K562 (cell line): Measurements from ENCODE around the gene FBXO46. TPM values are rescaled to one million over a fixed set of nuclear protein-coding genes. Genes with fewer than 3 reads are reported as not detected.

Source experiments
- CREB1 ChIP-seq, 2 experiments: sonication (generic) in 1 of 2; formaldehyde crosslinking in 1 of 2; IDR thresholded peaks; 2 replicates each; pipeline versions ENCODE4 v1.6.1 to v1.8.0; 2012 to 2022; ENCODE audit warnings: inconsistent platforms in 1 of 2, mild to moderate bottlenecking in 1 of 2, missing genetic modification reagents in 1 of 2, moderate library complexity in 1 of 2
- CREB3L1 ChIP-seq: fragments of 450-650 bp; IDR thresholded peaks from 2 replicates; pipeline ENCODE4 v1.6.1; 2014; ENCODE audit warnings: low read depth, mild to moderate bottlenecking, moderate library complexity, borderline replicate concordance
- CTBP1 ChIP-seq: fragments of 450-650 bp; IDR thresholded peaks from 2 replicates; pipeline ENCODE4 v1.6.1; 2016; ENCODE audit warnings: borderline replicate concordance
- E2F4 ChIP-seq: sonication (generic); formaldehyde crosslinking; IDR thresholded peaks from 2 replicates; pipeline ENCODE4 v1.8.0; 2022; ENCODE audit warnings: mild to moderate bottlenecking, low read depth, missing genetic modification reagents
- ETV6 ChIP-seq, 3 experiments: fragments of 150-350 bp in 1 of 3; sonication (generic) in 1 of 3; formaldehyde crosslinking in 1 of 3; IDR thresholded peaks; 2 replicates each; pipeline versions ENCODE4 v1.6.1 to v1.8.0; 2014 to 2022; ENCODE audit warnings: borderline replicate concordance in 2 of 3, low read depth in 2 of 3, antibody characterized with exemption in 1 of 3, low read length in 1 of 3, mild to moderate bottlenecking in 1 of 3, missing genetic modification reagents in 1 of 3
- FOXK1 ChIP-seq: sonication (generic); formaldehyde crosslinking; IDR thresholded peaks from 2 replicates; pipeline ENCODE4 v1.8.0; 2022; ENCODE audit warnings: missing genetic modification reagents, mild to moderate bottlenecking, borderline replicate concordance
- HINFP ChIP-seq: fragments of 450-650 bp; conservative IDR thresholded peaks from 2 replicates; pipeline ENCODE4 v1.6.1; 2016; ENCODE audit warnings: missing genetic modification characterization, low read depth, mild to moderate bottlenecking, control low read depth, missing compliant biosample characterization
- HNRNPL ChIP-seq: fragments of 200-400 bp; formaldehyde crosslinking; IDR thresholded peaks from 2 replicates; pipeline ENCODE4 v1.6.1; 2017; ENCODE audit warnings: low read depth, mild to moderate bottlenecking, low read length
- MEIS2 ChIP-seq: fragments of 450-650 bp; IDR thresholded peaks from 2 replicates; pipeline ENCODE4 v1.6.1; 2014; ENCODE audit warnings: mild to moderate bottlenecking; ENCODE audit not compliant: partially characterized antibody
- PKNOX1 ChIP-seq: fragments of 450-650 bp; IDR thresholded peaks from 2 replicates; pipeline ENCODE4 v1.6.1; 2016
- POLR2B ChIP-seq: fragments of 450-650 bp; IDR thresholded peaks from 2 replicates; pipeline ENCODE4 v1.6.1; 2018; ENCODE audit warnings: low read depth; ENCODE audit not compliant: partially characterized antibody
- RBFOX2 ChIP-seq: fragments of 200-400 bp; formaldehyde crosslinking; IDR thresholded peaks from 2 replicates; pipeline ENCODE4 v1.6.1; 2017; ENCODE audit warnings: low read depth, mild to moderate bottlenecking, low read length, moderate library complexity
- THAP12 ChIP-seq: fragments of 250-450 bp; sonication (Bioruptor Pico); IDR thresholded peaks from 2 replicates; pipeline ENCODE4 v1.9.0; 2021; ENCODE audit warnings: mild to moderate bottlenecking, inconsistent platforms
- ZNF445 ChIP-seq: fragments of 250-450 bp; sonication (Bioruptor Pico); IDR thresholded peaks from 2 replicates; pipeline ENCODE4 v1.4.0; 2020; ENCODE audit warnings: low read depth, mild to moderate bottlenecking, moderate library complexity
- ZNF449 ChIP-seq: fragments of 250-450 bp; sonication (Bioruptor Pico); IDR thresholded peaks from 2 replicates; pipeline ENCODE4 v1.8.0; 2022; ENCODE audit warnings: moderate library complexity, mild to moderate bottlenecking, inconsistent platforms
- polyA plus RNA-seq, 8 experiments: library from polyadenylated mRNA; depleted of rRNA in 4 of 8; stranded (reverse) in 5 of 8; unstranded in 3 of 8; fragments of >200 nt; fragmentation: Nextera tagmentation in 2 of 8; fragmentation: Illumina TruSeq in 1 of 8; extraction: Ambion mirVana in 2 of 8; extraction: Trizol in 1 of 8; gene quantifications; 2 replicates each; pipeline versions ENCODE4 v1.2.1 to v1.2.3, GENCODE V29; 2011 to 2014; ENCODE audit warnings: inconsistent platforms in 1 of 8, missing spikeins in 1 of 8
- total RNA-seq, 7 experiments: library from RNA; depleted of rRNA in 6 of 7; stranded (reverse); fragments of >200 nt in 6 of 7; fragmentation: Illumina TruSeq in 2 of 7; extraction: Trizol in 2 of 7; gene quantifications; 2 replicates each; pipeline versions ENCODE4 v1.2.1 to v1.2.3, GENCODE V29; 2011 to 2021; ENCODE audit warnings: low replicate concordance in 1 of 7

Gene FBXO46
- total and polyA plus RNA-seq, 9 of the 15 experiments (the other 6 are each of a cell fraction or from before 2014, with no cell fraction given), result 1.5 to 36.1 (median 7.3) TPM

GRCh38 chr19:45692187-45693105 is 38.2 kb downstream of the FBXO46 start, which contains the start of gene QPCTL (continued):
- peak; percentile 85 for TF ChIP-seq PKNOX1
- TF ChIP-seq MEIS2, result peak; percentile 31
- TF ChIP-seq ZNF445 (CRISPR knock-in tag), result no peak
- TF ChIP-seq THAP12 (CRISPR knock-in tag), result 0 out of 2 replicates have a peak, but pooled peaks have one; percentile 34
- TF ChIP-seq ETV6 (IDR thresholded peaks at IDR 0.05; ENCODE audit: borderline replicate concordance in 1 of 2, low read depth in 2 of 2, low read length in 1 of 2), result no peak
- TF ChIP-seq ETV6 (CRISPR knock-in tag; IDR thresholded peaks at IDR 0.05; ENCODE audit: borderline replicate concordance), result no peak
- TF ChIP-seq HINFP, result peak; percentile 97
- peak; percentile 94; the same call in 1 of the 2 replicates for TF ChIP-seq E2F4 (CRISPR knock-in tag)
- TF ChIP-seq RBFOX2, result peak; percentile 86
- peak; percentile 14 for TF ChIP-seq CTBP1
- 0 out of 2 replicates have a peak, but pooled peaks have one; percentile 27 for TF ChIP-seq FOXK1
- TF ChIP-seq HNRNPL, result peak; percentile 88
- TF ChIP-seq POLR2B, result peak; percentile 60
- no peak for TF ChIP-seq ZNF449 (CRISPR knock-in tag)
- TF ChIP-seq CREB3L1, result 0 out of 2 replicates have a peak, but pooled peaks have one; percentile 10
- peak; percentile 90 for TF ChIP-seq CREB1 (IDR thresholded peaks at IDR 0.05)
- peak; percentile 85 for TF ChIP-seq CREB1 (CRISPR knock-in tag; IDR thresholded peaks at IDR 0.05)
